Endometrial microvascular endothelial cells (primary cell): ENCODE results near the gene POLR3H. TPM values are rescaled to one million over a fixed set of nuclear protein-coding genes. Genes with fewer than 3 reads are reported as not detected.

Experiments
- in situ Hi-C: cut with HindIII; loops from 2 replicates; pipeline ENCODE4 v1.10.0; 2017; ENCODE audit warnings: low sequenced_read_pairs, low pct_unique_long_range_greater_than_20kb; ENCODE audit errors: inconsistent ontology term
- total RNA-seq: library from RNA; depleted of rRNA; stranded (reverse); fragments of >200 nt; gene quantifications from one replicate; pipeline ENCODE4 v1.2.3, GENCODE V29; 2015; ENCODE audit errors: inconsistent ontology term

Gene POLR3H
- total RNA-seq, 1 donor from 2014 or later, result 15.7 TPM

GRCh38 chr22:41524809-41525449, 19.3 kb downstream of the POLR3H start:
- in situ Hi-C loops, result no loop called here

GRCh38 chr22:41524251-41524661, 20.0 kb downstream of the POLR3H start:
- in situ Hi-C loops, result no loop called here

DNA sequence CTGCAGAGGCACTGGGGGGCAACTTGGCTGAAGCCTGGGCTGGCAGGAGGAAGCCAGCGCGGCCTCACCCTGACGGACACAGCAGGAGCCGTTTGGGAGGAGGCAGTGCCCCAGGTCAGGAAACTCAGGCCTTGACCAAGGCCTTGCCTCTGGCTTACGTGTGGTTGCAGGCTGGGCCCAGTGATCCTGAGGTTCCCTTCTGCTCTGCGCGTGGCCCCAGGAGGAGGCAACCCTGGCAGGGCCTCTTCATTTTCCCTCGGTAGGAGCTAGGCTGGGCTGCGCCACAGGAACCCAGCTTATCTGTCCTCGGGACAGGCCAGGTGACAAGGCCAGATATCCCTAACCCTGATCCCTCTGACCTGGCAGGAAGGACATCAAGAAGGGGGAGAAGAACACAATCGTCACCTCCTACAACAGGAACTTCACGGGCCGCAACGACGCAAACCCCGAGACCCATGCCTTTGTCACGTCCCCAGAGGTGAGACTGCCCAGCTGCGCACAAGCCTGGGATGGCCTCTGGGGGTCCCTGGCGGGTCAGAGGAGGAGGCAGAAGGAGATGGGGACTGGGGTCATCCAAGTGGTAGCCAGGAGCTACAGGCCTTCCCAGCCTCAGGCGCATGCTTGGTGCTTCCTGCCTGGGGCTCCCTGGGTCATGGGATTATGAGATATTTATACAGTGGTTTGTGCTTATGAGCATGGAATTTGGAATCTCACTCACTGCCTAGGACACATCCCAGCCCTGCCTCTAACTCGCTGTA, 20.6 kb downstream of the POLR3H start:
- in situ Hi-C loops, result no loop called here

- in situ Hi-C loops, result no loop called here
Measured at GRCh38 chr22:41522813-41523212, 21.5 kb downstream of the POLR3H start.

DNA sequence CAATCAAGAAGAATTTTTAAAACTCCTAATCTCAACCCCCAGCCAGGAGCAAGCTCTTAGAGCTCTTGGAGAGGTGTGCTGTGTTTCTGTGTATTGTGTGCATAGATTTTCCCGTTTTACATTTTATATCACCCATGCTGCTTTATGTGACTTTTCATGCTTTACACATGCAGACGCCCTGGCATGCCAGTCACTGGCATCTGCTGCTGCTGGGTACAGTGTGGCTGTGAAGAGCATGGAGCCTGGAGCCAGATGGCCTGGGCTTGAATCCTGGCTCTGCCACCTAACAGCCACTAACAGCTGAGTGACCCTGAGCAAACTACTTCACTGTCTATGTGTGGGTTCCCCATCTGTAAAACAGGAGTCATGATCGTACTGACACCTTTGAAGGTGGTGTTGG, 23.1 kb downstream of the POLR3H start:
- in situ Hi-C loops, result no loop called here

- in situ Hi-C loops, result no loop called here
Measured at GRCh38 chr22:41518048-41518347, 26.3 kb downstream of the POLR3H start.

- in situ Hi-C loops, result no loop called here
Measured at GRCh38 chr22:41517172-41518047, 26.9 kb downstream of the POLR3H start.

DNA sequence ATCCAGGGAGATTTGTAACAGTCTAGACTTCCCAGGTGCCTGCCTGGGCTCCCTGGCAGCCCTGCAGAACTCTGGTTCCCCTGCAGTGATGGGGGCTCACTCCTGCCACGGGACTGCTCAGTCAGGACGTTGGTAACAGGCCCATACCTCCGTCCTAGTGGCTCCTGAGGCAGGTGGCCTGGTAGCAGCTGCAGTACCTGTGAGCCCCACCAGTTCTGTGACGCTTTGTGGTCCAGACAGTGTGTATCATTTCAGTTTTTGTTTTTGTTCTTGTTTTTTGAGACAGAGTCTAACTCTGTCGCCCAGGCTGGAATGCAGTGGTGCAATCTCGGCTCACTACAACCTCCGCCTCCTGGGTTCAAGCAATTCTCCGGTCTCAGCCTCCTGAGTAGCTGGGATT, 27.8 kb downstream of the POLR3H start:
- in situ Hi-C loops, result no loop called here

DNA sequence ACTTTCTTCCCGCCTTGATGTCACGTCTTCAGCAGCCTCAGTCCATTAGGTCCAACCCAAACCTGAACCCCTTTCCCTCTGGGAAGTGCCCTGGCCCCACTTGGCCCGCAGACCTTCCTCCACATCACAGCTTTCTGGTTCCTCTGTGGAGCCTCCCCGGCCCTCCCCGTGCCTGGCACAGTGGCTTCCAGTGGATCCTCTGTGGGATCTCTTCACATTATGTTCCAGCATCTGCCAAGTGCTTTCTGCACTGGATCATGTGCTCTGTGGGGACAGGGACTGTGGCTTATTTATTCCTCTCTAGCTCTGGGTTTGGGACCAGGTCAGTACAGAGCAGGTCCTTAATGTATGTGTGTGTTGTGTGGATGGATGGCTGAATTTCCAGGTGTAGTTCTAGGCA, 30.9 kb downstream of the POLR3H start:
- in situ Hi-C loops, result no loop called here

DNA sequence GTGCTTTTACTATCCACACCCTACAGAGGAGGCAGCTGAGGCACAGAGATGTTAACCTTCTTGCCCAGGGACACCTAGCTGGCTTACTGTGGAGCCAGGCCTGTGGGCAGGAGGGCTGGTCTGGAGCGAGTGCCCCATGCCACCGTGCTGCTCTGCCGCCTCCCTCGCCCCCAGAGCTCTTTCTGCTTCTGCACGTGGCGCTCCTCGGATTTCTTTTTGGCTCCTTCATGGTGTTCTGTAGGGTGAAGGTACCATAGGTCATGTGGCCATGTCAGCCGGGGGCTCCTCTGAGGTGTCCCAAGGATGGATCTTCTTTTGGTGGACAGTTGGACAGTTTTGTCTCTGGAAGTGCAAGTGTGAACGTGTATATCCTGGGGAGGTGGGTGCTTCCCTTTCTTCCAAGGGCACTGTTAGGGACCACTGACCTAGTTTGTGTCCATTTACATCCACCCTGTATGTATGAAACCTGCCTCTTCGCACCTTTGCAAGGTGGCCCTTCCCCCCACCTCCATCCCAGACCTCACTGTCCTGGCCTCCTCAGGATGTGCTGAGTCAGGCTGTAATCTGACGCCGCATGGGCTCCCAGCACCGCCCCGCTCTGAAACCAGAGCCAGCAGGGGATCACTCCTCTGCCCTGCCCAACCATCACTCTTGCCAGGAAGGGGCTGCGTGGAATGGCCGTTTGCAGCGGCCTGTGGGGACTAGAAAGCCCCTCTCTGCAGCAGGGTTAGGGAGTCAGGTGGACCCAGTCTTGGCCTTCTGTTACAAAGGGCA, 31.7 kb downstream of the POLR3H start:
- in situ Hi-C loops, result no loop called here

- in situ Hi-C loops, result no loop called here
Measured at GRCh38 chr22:41511521-41511968, 32.7 kb downstream of the POLR3H start.

DNA sequence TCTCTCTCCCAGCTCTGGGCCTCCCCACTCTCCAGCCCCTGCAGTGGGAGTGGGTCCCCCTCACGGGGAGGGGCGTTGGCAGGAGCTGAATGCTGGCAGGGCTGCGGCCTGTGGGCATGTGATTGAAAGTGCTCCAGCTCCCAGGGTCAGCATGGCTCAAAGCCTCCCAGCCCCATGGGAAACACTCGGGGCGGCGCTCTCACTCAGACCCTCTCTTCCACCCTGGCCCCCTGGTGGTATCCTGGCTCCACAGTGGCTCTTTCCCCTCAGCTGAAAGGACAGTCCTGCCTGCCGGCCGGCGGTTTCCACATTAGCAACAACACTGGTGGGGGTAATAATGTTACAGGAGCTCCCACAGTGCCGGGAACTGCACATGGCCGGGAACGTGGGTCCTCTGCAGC, 35.5 kb downstream of the POLR3H start:
- in situ Hi-C loops, result no loop called here

GRCh38 chr22:41507330-41508063, 36.8 kb downstream of the POLR3H start:
- in situ Hi-C loops, result no loop called here

GRCh38 chr22:41505511-41506220, 38.6 kb downstream of the POLR3H start:
- in situ Hi-C loops, result no loop called here

DNA sequence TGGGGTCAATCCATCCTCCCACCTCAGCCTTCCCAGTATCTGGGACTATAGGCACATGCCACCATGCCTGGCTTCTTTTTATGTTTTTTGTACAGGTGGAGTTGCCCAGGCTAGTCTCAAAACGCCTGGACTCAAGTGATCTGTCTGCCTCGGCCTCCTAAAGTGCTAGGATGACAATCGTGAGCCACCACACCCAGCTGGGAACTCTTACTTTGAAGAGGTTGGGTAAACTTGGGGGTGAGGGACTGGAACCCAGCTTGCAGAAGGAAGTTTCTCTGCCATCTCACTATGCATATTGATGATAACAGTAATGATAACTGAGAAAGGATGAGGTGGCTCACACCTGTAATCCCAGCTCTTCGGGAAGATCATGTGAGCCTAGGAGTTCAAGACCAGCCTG, 39.5 kb downstream of the POLR3H start:
- in situ Hi-C loops, result no loop called here

- in situ Hi-C loops, result no loop called here
Measured at GRCh38 chr22:41504397-41504796, 39.9 kb downstream of the POLR3H start.

- in situ Hi-C loops, result no loop called here
Measured at GRCh38 chr22:41501209-41501608, 43.1 kb downstream of the POLR3H start.

- in situ Hi-C loops, result no loop called here
Measured at GRCh38 chr22:41500303-41500702, 44.0 kb downstream of the POLR3H start.
